Lower leg skin (tissue), 4 donors: ENCODE results near the gene ENTPD1. TPM values are rescaled to one million over a fixed set of nuclear protein-coding genes. Genes with fewer than 3 reads are reported as not detected.
"Not testable (repeated sequence)": the region's sequence is repeated elsewhere in the genome, so short reads cannot be mapped to it uniquely, and the experiment has no call there.

Experiments used
- DNase-seq, 2 donors: peaks; one replicate each; pipeline ENCODE4 v3.0.0-alpha.2; 2019; ENCODE audit warnings: low spot score in 2 of 2
- H3K4me3 ChIP-seq: fragments of 200-600 bp; sonication (generic); 2 replicates; pipeline ENCODE4 v1.5.1; 2017; ENCODE audit warnings: mild to moderate bottlenecking, low read depth; ENCODE audit not compliant: poor library complexity, severe bottlenecking
- POLR2A ChIP-seq, 2 donors: fragments of 450-650 bp; IDR thresholded peaks; one replicate each; pipeline ENCODE4 v1.6.1; 2016 to 2017; ENCODE audit warnings: antibody characterized with exemption in 2 of 2, mild to moderate bottlenecking in 1 of 2, moderate library complexity in 1 of 2
- WGBS, 2 donors: methylation state at CpG; one replicate each; pipeline ENCODE4 v1.1.5; 2018; 5-methylcytosine and 5-hydroxymethylcytosine counted together
- intact Hi-C: fragments of 100-400 bp; cut with DNase I; formaldehyde crosslinking; loops from one replicate; pipeline ENCODE4 v1.15.0; 2023; ENCODE audit warnings: low total_unique reads
- total RNA-seq, 4 donors: library from RNA; depleted of rRNA; stranded (reverse); fragments of >200 nt; gene quantifications; one replicate each; pipeline ENCODE4 v1.1.0, GENCODE V29; 2016
- TF ChIP-seq, protein P1 (sequence below), 3 donors: fragments of 450-650 bp; IDR thresholded peaks; one replicate each; pipeline ENCODE4 v1.5.1; 2016; ENCODE audit warnings: antibody characterized with exemption in 3 of 3, mild to moderate bottlenecking in 3 of 3, moderate library complexity in 2 of 3

The ENTPD1 gene
- total RNA-seq, 4 donors from 2014 or later, result 5.3 to 15.7 (median 7.7) TPM

DNA sequence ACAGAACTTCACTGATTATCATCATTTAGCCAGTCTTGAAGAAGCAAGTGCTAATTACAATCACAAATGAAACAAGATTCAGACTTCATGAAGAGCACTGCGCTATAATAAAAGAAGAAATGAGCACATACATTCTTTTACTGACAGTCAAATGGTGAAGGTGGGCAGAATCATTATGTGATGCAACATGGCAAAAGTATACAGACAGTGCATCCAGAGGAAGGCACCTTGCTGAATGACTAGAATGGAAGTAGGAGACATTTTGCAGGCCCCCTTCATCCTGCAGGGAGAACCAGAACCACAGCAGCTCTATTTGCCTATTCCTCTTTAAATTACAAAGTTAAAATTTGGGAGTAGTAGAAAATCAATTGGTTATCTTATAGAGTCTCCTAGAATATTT is 120.8 kb downstream of the ENTPD1 start:
- WGBS, 2 donors, result 97 to 98% methylated on average over 1 of the region's 1 CpG
- no peak overlapping the region for H3K4me3 ChIP-seq
- no peak for DNase-seq
- intact Hi-C loops, result no loop called here
- TF ChIP-seq, protein P1, sequence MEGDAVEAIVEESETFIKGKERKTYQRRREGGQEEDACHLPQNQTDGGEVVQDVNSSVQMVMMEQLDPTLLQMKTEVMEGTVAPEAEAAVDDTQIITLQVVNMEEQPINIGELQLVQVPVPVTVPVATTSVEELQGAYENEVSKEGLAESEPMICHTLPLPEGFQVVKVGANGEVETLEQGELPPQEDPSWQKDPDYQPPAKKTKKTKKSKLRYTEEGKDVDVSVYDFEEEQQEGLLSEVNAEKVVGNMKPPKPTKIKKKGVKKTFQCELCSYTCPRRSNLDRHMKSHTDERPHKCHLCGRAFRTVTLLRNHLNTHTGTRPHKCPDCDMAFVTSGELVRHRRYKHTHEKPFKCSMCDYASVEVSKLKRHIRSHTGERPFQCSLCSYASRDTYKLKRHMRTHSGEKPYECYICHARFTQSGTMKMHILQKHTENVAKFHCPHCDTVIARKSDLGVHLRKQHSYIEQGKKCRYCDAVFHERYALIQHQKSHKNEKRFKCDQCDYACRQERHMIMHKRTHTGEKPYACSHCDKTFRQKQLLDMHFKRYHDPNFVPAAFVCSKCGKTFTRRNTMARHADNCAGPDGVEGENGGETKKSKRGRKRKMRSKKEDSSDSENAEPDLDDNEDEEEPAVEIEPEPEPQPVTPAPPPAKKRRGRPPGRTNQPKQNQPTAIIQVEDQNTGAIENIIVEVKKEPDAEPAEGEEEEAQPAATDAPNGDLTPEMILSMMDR (IDR thresholded peaks at IDR 0.05), result no peak
- no peak for TF ChIP-seq POLR2A (IDR thresholded peaks at IDR 0.05)

DNA sequence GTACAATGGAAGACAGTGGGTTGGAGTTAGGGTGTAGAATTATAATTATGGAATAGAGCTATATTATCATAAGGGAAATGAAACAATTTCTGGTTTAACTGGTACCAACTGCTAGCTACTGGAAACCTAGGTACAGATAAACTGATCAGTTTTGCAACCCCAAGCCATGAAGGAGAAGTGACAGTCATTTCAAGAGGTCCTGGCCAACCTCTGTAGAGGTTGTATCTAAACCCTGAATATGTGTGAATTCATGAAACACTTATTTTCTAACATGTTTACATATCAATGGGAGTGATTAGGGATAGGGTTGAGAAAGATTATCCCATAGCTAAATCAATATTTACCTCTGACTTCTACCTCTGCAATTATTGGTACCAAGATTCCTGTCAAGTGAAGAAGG is 121.9 kb downstream of the ENTPD1 start:
- H3K4me3 ChIP-seq, result no peak overlapping the region
- DNase-seq, result no peak
- intact Hi-C loops, result no loop called here
- TF ChIP-seq POLR2A (IDR thresholded peaks at IDR 0.05), result no peak
- TF ChIP-seq, protein P1 (IDR thresholded peaks at IDR 0.05), result no peak

DNA sequence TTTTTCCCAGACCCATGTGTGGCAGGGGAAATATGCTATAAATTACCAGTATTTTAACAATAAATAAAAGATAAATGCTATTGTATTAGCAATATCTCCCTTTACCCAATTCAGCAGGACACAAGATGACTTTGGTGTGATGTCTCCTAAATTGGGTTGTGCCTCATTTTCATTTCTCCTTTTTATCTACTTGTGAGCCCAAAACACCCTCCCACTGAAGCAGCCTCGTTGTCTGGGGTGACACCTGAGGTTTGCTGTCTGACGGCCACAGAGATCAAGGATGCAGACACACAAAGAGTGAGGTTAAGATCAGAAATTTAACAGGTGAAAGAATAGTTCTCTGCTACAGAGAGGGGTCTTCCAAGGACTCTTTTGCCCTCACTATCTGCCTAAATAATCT is 124.7 kb downstream of the ENTPD1 start:
- intact Hi-C loops, result no loop called here
- no peak for TF ChIP-seq POLR2A (IDR thresholded peaks at IDR 0.05)
- TF ChIP-seq, protein P1 (IDR thresholded peaks at IDR 0.05), result no peak
- no peak for DNase-seq
- no peak overlapping the region for H3K4me3 ChIP-seq
- WGBS, 2 donors, result 68 to 77% methylated on average over 2 of the region's 2 CpGs

DNA sequence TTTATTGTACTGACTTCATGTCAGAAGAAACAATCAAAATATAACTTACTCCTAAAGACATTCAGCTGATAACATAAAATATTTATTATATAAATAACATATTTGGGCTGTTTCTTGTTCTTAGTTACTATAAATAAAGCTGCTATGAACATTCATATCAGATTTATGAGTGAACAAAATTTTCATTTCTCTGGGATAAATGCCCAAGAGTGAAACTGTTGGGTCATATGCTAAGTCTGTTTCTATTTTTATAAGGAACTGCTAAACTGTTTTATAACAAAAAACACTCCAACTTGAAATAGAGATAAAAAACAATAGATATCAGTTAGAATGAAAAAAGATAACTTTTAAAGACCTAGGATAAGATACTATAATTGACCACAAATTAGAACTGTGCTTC is 125.4 kb downstream of the ENTPD1 start:
- no peak overlapping the region for H3K4me3 ChIP-seq
- no peak for TF ChIP-seq POLR2A (IDR thresholded peaks at IDR 0.05)
- TF ChIP-seq, protein P1 (IDR thresholded peaks at IDR 0.05), result no peak
- no peak for DNase-seq
- intact Hi-C loops, result no loop called here

DNA sequence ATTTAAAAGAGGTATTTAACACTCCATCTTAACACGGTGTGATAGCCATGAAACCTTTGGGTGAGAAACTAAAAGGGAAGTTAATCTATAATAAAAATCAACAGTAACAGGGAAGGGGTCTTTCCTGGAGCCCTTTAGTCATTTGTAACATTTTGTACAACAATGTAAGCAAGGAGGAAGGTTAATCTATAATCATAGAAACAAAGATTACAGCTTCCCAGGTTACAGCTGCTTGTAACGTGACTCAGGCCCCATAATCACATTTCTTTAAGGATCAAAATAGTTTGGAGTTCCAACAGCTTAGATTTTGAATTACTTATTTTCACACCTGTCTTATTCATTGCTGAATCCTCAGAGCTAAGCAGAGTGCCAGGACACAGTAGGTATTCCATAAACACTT is 133.9 kb downstream of the ENTPD1 start:
- DNase-seq, result no peak
- 78 to 80% methylated on average over 2 of the region's 2 CpGs for WGBS, 2 donors
- H3K4me3 ChIP-seq, result no peak overlapping the region
- intact Hi-C loops, result no loop called here
- TF ChIP-seq, protein P1 (IDR thresholded peaks at IDR 0.05), result no peak
- TF ChIP-seq POLR2A (IDR thresholded peaks at IDR 0.05), result no peak

DNA sequence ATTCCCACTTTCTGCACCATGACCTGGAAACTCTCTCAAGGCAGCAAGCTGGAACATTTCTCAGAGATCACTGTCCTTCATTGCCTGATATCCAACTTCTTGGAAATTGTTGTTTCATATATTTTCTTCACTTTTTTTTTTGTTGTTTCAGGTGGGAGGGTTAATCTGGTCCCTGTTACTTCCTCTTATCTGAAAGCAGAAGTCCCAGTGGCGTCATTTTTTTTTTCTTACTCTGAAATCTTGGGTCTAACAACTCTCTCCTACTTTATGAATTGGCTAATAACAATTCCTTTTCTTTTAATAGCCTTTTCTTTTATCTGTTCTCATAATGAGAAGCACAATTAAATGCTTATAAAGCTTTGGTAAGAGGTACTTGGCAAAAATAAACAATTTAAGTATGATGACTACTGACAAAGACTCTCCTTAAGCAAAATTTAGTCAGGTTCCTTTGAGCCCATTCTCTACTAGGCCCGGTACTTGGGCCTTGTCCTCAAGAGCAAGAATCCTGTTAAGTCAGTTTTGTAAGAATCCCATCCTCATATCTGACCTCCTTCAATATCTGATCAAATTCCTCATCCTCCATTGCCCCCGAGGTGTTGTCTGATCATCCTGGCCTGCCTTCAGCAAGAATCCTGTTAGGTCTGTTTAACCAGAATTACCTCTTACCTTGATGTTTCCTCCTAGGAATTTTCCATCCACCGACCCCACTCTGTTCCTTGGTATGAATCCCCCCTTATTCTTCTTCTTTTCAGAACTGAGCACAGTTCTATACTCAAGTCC is 140.3 kb downstream of the ENTPD1 start:
- DNase-seq, result no peak
- TF ChIP-seq POLR2A (IDR thresholded peaks at IDR 0.05), result no peak
- TF ChIP-seq, protein P1 (IDR thresholded peaks at IDR 0.05), result no peak
- no peak overlapping the region for H3K4me3 ChIP-seq
- intact Hi-C loops, result no loop called here
- WGBS, 2 donors, result 58 to 72% methylated on average over 4 of the region's 4 CpGs

DNA sequence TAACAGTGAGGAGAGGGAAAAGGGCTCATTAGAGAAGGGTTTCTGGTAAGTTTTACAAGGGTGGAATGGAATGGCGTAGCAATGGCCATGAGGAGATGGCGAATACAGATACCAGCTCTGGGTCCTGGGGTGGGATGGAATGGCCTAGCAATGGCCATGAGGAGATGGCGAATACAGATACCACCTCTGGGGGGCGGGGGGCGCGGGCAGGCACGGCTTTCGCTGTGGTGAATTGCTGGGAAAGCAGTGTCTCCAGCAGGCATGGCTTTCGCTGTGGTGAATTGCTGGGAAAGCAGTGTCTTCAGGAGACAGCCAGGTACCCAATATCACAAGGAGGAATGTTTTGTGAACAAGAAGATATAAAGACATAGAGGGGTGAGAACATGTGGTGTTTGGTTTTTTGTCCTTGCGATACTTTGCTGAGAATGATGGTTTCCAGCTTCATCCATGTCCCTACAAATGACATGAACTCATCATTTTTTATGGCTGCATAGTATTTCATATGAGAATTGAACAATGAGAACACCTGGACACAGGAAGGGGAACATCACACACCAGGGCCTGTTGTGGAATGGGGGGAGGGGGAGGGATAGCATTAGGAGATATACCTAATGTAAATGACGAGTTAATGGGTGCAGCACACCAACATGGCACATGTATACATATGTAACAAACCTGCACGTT is 150.1 kb downstream of the ENTPD1 start:
- H3K4me3 ChIP-seq, DNase-seq, intact Hi-C loops: not testable (repeated sequence)
- 95 to 96% methylated on average over 12 of the region's 12 CpGs for WGBS, 2 donors
